RCC 7860 (cell line): ENCODE measurements around the gene DMBT1.

Source experiments
- DNase-seq: peaks from one replicate; pipeline ENCODE4 v3.0.0-alpha.2; 2015; ENCODE audit warnings: low spot score
- FAIRE-seq: peaks from 2 replicates; lab custom pipeline; 2012; peaks lifted over from hg19 to GRCh38; lab: Jason Lieb, UNC

DMBT1 gene

DNA sequence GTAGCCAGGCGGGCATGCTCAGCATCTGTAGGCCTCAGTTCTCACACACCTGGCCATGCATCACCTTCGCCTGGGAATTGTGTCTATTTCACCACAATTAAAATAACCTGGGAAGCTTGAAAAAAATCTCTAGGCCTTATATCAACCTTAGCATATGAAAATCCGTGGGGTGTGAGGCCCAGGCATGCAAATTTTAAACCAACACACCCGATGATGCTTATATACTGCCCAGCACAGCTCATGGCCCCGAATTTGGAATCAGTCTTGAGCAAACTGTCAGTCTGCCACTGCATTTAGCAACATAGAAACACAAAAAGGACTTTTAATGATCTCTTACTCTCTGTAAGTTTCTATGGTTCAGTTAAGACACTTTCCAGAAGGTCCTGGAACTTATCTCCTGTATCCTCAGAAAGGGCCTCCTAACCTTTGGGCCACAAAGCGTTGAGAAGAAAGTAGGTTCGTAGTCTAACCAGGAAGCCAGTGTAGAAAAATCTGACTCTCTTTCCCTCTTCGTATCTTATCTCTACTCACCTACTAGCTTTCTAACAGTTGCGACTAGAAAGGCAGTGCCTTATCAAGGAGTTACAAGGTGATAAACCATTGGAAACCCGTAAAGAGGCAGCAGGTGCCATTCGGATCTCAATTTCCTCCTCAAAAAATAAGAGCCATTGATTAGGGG is 12.0 kb upstream of the DMBT1 start:
- no peak for DNase-seq
- FAIRE-seq = no peak

- FAIRE-seq = no peak
- no peak for DNase-seq
Observed at GRCh38 chr10:122549636-122550035, 10.9 kb upstream of the DMBT1 start.

DNA sequence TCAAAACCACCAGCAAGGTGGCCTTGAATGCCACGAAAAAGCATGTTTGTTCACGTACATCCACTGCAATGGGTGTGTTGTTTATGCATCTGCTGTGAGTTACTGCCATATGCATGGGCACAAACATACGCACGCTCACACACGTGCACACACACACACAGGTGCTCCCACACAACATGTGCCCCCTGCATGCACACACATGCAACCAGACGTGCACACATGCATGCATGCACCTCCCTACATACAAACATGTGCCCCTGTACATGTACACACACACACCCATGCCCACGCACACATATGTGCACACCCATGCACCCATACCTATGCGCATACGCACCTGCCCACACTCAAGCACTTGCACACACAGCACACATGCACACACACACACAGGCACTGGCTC is 10.1 kb upstream of the DMBT1 start:
- no peak for FAIRE-seq
- no peak for DNase-seq

- FAIRE-seq (no peak), DNase-seq (no peak)
Observed at GRCh38 chr10:122550983-122551382, 9.6 kb upstream of the DMBT1 start.

- FAIRE-seq (no peak), DNase-seq (no peak)
Observed at GRCh38 chr10:122551450-122551849, 9.1 kb upstream of the DMBT1 start.

DNA sequence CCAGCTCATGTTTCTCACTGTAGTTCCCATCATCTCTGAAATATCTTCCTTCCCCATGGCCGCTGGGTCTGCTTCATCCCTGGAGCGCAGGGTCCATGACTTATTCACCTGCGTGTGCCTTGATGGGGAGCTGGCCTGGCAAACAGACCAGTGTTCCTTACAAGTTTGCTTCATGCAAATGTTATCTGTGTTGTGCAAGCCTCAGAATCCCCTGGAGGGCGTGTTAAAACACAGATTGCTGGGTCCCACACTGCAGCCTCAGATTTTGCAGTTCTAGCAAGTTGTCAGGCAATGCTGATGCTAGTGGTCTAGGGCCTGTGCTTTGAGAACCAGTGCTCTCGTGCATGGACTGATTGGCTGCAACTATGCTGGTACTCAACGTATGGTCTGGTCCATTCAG is 7.2 kb upstream of the DMBT1 start:
- DNase-seq (no peak), FAIRE-seq (no peak)

DNA sequence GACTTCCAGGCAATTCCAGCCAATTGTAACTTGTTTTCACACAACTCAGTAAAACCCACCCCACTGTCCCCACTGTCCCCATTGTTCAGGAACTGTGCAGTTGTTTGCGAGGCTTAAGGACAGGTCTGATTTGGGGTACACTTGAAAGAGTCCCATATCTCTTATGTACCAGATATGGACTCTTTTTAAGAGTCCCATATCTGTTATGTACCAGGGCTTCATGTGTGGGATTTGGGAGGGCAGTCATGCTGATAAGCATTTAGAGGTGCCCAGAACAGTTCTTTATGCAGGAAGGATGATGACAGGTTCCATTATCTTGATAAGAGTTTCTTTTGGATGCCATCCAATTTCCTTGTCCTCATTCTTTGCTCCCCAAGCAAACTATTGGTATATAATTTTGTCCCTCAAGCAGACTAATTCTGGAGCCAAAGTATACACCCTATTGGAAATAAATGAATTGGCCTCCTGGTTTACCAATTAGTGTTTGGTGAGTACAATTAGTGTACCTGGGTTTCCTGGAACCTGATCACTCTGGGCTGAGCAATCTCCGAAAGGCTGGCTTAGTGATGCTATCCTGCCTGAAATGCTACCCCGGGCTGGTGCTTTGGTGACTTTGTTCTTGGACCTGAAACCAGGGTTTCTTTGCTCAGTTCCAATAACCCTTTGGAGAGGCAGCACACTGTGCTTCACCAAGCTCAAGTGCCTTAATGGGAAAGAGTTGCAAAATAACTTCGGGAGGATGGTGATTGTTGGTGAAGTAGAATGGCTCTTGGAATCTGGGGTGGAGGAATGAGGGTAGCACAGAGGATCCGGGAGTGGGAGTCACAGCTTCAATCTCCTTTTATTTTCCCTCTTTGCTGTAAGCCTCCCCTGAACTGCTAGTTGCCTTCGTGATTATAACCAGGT is 6.2 kb upstream of the DMBT1 start:
- FAIRE-seq (no peak), DNase-seq (no peak)

- FAIRE-seq = no peak
- DNase-seq = no peak
Observed at GRCh38 chr10:122555442-122555841, 5.1 kb upstream of the DMBT1 start.

DNA sequence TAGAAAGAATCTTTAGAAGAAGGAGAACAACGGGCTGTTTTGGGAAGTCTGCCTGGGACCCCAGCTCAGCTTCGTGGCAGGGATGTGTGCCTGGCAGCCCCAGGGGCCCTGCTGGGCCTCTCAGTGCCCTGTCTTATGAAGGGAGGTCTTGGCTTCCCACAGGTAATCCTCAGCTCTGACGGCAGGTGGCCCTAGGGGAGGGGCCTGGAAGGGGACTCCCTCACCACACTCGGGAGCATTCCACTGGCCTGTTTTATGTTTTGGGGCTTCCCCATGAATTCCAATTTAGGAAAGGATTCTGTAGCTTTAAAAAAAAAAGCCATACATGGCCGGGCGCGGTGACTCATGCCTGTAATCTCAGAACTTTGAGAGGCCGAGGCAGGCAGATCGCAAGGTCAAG is 3.0 kb upstream of the DMBT1 start:
- FAIRE-seq = no peak
- DNase-seq = no peak

- DNase-seq = no peak
- FAIRE-seq = no peak
Observed at GRCh38 chr10:122558452-122558851, 2.1 kb upstream of the DMBT1 start.

- DNase-seq = no peak
- no peak for FAIRE-seq
Observed at GRCh38 chr10:122559228-122559627, 1.3 kb upstream of the DMBT1 start.

GRCh38 chr10:122561212-122561611 is 658 bp downstream of the DMBT1 start:
- no peak for FAIRE-seq

DNA sequence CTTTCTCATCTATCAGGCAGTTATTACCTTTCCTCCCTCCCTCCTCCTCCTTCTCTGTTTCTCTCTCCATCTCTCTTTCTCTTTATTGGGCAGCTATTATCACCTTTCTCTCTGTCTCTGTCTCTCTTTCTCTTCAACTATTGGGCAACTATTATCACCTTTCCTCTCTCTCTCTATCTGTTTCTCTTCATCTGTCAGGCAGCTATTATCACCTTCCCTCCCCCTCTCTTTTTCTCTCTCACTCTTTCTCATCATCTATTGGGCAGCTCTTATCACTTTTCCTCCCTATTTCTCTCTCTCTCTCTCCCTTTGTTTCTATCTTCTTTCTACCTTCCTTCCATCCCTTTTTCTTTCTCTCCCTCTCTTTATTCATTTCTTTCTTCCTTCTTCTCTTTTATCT is 1.2 kb downstream of the DMBT1 start:
- no peak for FAIRE-seq
- no peak for DNase-seq

More at GRCh38 chr10:122561212-122561611, 658 bp downstream of the DMBT1 start:
- peak; percentile 8 for DNase-seq

- DNase-seq = no peak
- FAIRE-seq = no peak
Observed at GRCh38 chr10:122564980-122565379, 4.4 kb downstream of the DMBT1 start.

- peak; percentile 73 for FAIRE-seq
Observed at GRCh38 chr10:122565766-122566206, 5.2 kb downstream of the DMBT1 start.

GRCh38 chr10:122566632-122567031 is 6.1 kb downstream of the DMBT1 start:
- DNase-seq (no peak), FAIRE-seq (no peak)

More at GRCh38 chr10:122565766-122566206, 5.2 kb downstream of the DMBT1 start:
- peak; percentile 42 for DNase-seq

- FAIRE-seq = no peak
Observed at GRCh38 chr10:122567056-122567660, 6.6 kb downstream of the DMBT1 start.

DNA sequence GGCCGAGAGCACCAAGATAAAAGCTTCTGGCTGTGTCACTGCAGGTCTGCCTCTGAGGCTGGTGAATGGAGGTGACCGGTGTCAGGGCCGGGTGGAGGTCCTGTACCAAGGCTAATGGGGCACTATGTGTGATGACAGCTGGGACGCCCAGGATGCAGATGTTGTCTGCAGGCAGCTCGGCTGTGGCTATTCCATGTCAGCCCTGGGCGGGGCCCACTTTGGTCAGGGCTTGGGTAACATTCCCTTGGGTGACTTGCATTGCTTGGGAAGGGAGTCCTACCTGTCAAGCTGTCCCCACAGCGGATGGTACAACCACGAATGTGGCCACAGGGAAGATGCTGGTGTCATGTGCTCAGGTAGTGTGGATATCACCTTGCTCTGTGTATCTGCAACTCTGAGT is 8.0 kb downstream of the DMBT1 start:
- no peak for DNase-seq
- no peak for FAIRE-seq

More at GRCh38 chr10:122567056-122567660, 6.6 kb downstream of the DMBT1 start:
- peak; percentile 7 for DNase-seq

DNA sequence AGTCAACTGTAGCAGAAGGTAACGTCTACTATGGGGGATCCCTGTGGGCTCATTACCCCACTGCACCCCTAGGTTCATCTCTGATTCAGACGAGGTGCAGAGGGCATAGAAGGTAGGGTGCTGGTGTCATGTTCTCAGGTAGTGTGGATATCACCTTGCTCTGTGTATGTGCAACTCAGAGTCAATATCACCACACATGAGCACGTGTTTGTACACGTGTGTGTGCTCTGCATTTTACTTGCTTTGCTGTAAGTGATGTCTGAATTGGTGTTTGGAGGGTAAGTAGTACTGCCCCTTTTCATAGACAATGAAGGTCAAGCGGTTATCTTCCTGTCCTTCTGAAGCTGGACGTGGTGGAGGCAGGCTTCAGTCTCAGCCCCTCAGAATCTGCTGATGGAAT is 10.4 kb downstream of the DMBT1 start:
- FAIRE-seq (no peak), DNase-seq (no peak)

- FAIRE-seq (no peak), DNase-seq (no peak)
Observed at GRCh38 chr10:122571892-122572291, 11.3 kb downstream of the DMBT1 start.

DNA sequence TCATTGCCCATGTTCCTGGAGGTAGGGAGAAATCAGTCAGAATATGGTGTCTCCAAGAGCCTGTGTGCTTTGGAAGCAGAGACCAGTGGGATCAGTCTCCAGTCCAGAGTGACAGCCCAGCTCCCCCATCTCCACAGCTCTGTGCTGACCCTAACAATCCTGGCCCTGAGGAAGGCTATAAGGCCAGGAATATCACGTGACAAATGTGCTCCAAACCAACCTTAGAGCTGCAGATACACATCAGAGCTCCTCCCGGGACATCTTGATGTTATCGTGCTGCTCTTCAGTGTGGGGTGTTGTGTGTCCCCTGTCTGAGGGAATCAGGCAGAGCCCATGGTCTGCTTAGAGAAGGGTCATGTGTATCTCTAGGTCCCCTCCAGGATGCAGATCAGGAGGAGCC is 15.2 kb downstream of the DMBT1 start:
- DNase-seq (no peak), FAIRE-seq (no peak)

- DNase-seq = no peak
Observed at GRCh38 chr10:122576291-122576690, 15.7 kb downstream of the DMBT1 start.

More at GRCh38 chr10:122576291-122576690, 15.7 kb downstream of the DMBT1 start:
- no peak for FAIRE-seq
